ENCODE results near the gene NQO2.

The NQO2 gene

DNA sequence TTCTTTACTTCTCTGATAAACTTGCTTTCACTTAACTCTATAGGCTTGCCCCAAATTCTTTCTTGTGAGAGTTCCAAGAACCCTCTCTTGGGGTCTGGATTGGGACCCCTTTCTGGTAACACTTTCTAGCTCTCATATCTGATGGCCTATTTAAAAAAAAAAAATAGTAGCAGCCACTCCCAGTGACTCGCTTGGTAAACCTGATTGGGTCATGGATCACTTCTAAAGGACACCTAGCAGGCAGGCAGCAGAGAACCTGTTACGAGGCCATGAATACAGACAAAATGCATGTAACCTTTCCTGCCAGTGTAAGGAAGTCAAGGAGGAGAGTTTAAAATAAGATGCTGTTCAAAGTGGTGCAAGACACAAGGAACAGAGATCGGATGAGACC is 19.2 kb upstream of the NQO2 start:
- no peak overlapping the region for H3K4me3 ChIP-seq (ENCODE audit: low read depth, low read length)
- no peak for DNase-seq (ENCODE audit: low read depth)
- TF ChIP-seq MYC (IDR thresholded peaks at IDR 0.05; ENCODE audit: low read depth, low read length) = no peak
- no peak for TF ChIP-seq POLR2A (IDR thresholded peaks at IDR 0.05; ENCODE audit: extremely low read depth, insufficient read length)
- TF ChIP-seq MAX (IDR thresholded peaks at IDR 0.05; ENCODE audit: low read depth, low read length) = no peak
- TF ChIP-seq, protein P1, sequence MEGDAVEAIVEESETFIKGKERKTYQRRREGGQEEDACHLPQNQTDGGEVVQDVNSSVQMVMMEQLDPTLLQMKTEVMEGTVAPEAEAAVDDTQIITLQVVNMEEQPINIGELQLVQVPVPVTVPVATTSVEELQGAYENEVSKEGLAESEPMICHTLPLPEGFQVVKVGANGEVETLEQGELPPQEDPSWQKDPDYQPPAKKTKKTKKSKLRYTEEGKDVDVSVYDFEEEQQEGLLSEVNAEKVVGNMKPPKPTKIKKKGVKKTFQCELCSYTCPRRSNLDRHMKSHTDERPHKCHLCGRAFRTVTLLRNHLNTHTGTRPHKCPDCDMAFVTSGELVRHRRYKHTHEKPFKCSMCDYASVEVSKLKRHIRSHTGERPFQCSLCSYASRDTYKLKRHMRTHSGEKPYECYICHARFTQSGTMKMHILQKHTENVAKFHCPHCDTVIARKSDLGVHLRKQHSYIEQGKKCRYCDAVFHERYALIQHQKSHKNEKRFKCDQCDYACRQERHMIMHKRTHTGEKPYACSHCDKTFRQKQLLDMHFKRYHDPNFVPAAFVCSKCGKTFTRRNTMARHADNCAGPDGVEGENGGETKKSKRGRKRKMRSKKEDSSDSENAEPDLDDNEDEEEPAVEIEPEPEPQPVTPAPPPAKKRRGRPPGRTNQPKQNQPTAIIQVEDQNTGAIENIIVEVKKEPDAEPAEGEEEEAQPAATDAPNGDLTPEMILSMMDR (IDR thresholded peaks at IDR 0.05; ENCODE audit: low read depth, low read length) = no peak

GRCh38 chr6:2982426-2983117 is 17.1 kb upstream of the NQO2 start:
- H3K4me3 ChIP-seq (ENCODE audit: low read depth, low read length) = no peak overlapping the region
- DNase-seq (ENCODE audit: low read depth) = no peak
- TF ChIP-seq, protein P1 (IDR thresholded peaks at IDR 0.05; ENCODE audit: low read depth, low read length) = no peak
- TF ChIP-seq MAX (IDR thresholded peaks at IDR 0.05; ENCODE audit: low read depth, low read length) = no peak
- no peak for TF ChIP-seq MYC (IDR thresholded peaks at IDR 0.05; ENCODE audit: low read depth, low read length)
- no peak for TF ChIP-seq POLR2A (IDR thresholded peaks at IDR 0.05; ENCODE audit: extremely low read depth, insufficient read length)

GRCh38 chr6:2984738-2985406 is 14.8 kb upstream of the NQO2 start:
- no peak for TF ChIP-seq MAX (IDR thresholded peaks at IDR 0.05; ENCODE audit: low read depth, low read length)
- TF ChIP-seq, protein P1 (IDR thresholded peaks at IDR 0.05; ENCODE audit: low read depth, low read length) = no peak
- TF ChIP-seq MYC (IDR thresholded peaks at IDR 0.05; ENCODE audit: low read depth, low read length) = no peak
- no peak for TF ChIP-seq POLR2A (IDR thresholded peaks at IDR 0.05; ENCODE audit: extremely low read depth, insufficient read length)
- DNase-seq (ENCODE audit: low read depth) = no peak
- no peak overlapping the region for H3K4me3 ChIP-seq (ENCODE audit: low read depth, low read length)

GRCh38 chr6:2986722-2987221 is 12.9 kb upstream of the NQO2 start:
- no peak overlapping the region for H3K4me3 ChIP-seq (ENCODE audit: low read depth, low read length)
- TF ChIP-seq MAX (IDR thresholded peaks at IDR 0.05; ENCODE audit: low read depth, low read length) = no peak
- TF ChIP-seq, protein P1 (IDR thresholded peaks at IDR 0.05; ENCODE audit: low read depth, low read length) = no peak
- DNase-seq (ENCODE audit: low read depth) = no peak

DNA sequence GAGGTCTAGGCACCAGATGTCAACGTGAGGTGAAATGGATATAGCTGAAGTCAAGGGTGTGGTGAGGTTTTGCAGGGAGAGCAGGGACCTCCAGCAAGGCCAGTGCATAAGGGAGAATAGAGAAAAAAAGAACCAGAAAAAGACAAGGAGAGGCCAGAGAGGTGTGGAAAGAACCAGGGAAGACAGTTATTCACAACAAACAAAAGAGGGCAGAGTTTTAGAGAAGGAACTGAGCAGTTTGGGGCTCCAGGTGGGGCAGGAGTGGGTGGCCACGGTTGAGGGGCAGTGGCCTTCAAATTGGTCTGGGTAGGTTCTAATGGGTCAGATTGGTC is 11.6 kb upstream of the NQO2 start:
- DNase-seq (ENCODE audit: low read depth) = no peak
- H3K4me3 ChIP-seq (ENCODE audit: low read depth, low read length) = peak overlapping the region; percentile 65
- TF ChIP-seq POLR2A (IDR thresholded peaks at IDR 0.05; ENCODE audit: extremely low read depth, insufficient read length) (no peak), MAX (IDR thresholded peaks at IDR 0.05; ENCODE audit: low read depth, low read length) (no peak), MYC (IDR thresholded peaks at IDR 0.05; ENCODE audit: low read depth, low read length) (no peak)
- TF ChIP-seq, protein P1 (IDR thresholded peaks at IDR 0.05; ENCODE audit: low read depth, low read length) = no peak
